ENCODE results near the gene NRXN3. TPM values are rescaled to one million over a fixed set of nuclear protein-coding genes. Genes with fewer than 3 reads are reported as not detected.

Gene NRXN3
- total and polyA plus RNA-seq, 2 donors (not counting 1 experiment from before 2014, with no cell fraction given), result 0.83 to 34.6 TPM

DNA sequence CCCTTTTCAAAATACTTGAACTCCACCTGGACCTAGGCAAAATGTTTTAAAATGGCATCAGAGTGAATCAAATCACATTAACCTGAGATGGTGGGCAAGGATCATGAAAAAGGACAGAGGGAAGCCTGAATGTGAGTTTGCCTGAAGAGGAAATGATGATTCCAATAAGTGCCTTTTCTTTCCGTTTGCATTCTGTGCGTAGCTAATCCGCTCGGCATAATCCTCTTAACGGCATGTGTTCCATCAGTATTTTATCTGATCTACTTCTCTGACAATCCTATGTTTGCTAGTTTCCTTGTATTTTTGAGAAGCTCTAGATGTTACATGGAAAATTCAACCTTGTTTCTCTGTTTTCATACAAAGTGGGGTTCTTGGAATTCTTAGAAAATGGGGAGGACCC lies 354.6 kb downstream of the NRXN3 start:
- no peaks in the 10 kb centered on the region for H3K27me3 ChIP-seq (ENCODE audit: control insufficient read depth, insufficient read depth, low read length)
- DNase-seq (ENCODE audit: low read depth in 2 of 2), result no peak
- H2AFZ ChIP-seq (ENCODE audit: low read length), result no peak overlapping the region
- H3K4me3 ChIP-seq (replicated peaks in 1 of 4; ENCODE audit: control extremely low read depth in 1 of 4, insufficient read depth in 1 of 4, low read depth in 3 of 4, low read length in 4 of 4), result no peak overlapping the region
- no peak overlapping the region for H3K27ac ChIP-seq (ENCODE audit: insufficient read depth, low read length)
- H3K36me3 ChIP-seq (ENCODE audit: control insufficient read depth, insufficient read depth, low read length), result no peaks in the 10 kb centered on the region
- H3K79me2 ChIP-seq (ENCODE audit: control insufficient read depth, insufficient read depth, low read length), result no peaks in the 10 kb centered on the region
- H4K20me1 ChIP-seq (ENCODE audit: control insufficient read depth, extremely low read depth, insufficient read depth, low read length), result no peaks in the 10 kb centered on the region
- no peak overlapping the region for H3K9ac ChIP-seq (ENCODE audit: insufficient read depth, low read length)
- H3K4me1 ChIP-seq (ENCODE audit: control insufficient read depth, extremely low read depth, insufficient read depth, low read length), result no peaks in the 10 kb centered on the region
- no peak overlapping the region for H3K4me2 ChIP-seq (ENCODE audit: extremely low read depth, insufficient read depth, low read length)
- TF ChIP-seq EZH2 (IDR thresholded peaks at IDR 0.05; ENCODE audit: low read length, missing control alignments) (no peak), CTCF (conservative IDR thresholded peaks at IDR 0.05 in 1 of 2, IDR thresholded peaks at IDR 0.05 in 1 of 2; ENCODE audit: low read depth in 1 of 2, low read length in 2 of 2) (no peak)
- H3K9me3 ChIP-seq (ENCODE audit: control insufficient read depth, insufficient read depth, low read depth, low read length), result no peaks in the 10 kb centered on the region

DNA sequence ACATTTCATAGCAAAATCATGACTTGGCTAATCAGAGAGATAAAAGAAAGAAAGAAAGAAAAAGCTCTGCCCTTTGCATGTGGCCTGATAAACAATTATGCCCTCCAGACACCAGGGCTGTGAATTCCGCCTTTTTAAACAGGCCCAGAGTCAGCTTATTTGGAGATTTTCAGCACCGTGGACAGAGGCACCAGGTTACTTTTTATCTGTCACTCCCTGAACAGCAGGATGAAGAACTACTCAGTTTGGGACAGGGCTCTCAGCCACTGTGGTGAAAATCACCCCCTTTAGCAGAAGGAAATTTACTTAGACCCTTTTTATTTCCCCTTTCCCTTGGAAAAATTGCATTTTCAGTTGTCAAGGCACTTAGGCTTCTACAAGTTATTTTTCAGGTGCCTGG lies 359.9 kb downstream of the NRXN3 start:
- no peaks in the 10 kb centered on the region for H3K79me2 ChIP-seq (ENCODE audit: control insufficient read depth, insufficient read depth, low read length)
- no peaks in the 10 kb centered on the region for H3K27me3 ChIP-seq (ENCODE audit: control insufficient read depth, insufficient read depth, low read length)
- no peaks in the 10 kb centered on the region for H4K20me1 ChIP-seq (ENCODE audit: control insufficient read depth, extremely low read depth, insufficient read depth, low read length)
- H2AFZ ChIP-seq (ENCODE audit: low read length), result no peak overlapping the region
- no peaks in the 10 kb centered on the region for H3K36me3 ChIP-seq (ENCODE audit: control insufficient read depth, insufficient read depth, low read length)
- H3K27ac ChIP-seq (ENCODE audit: insufficient read depth, low read length), result no peak overlapping the region
- peak in 1 of 2 donors; percentile 10 for DNase-seq (ENCODE audit: low read depth in 2 of 2)
- no peak overlapping the region for H3K9ac ChIP-seq (ENCODE audit: insufficient read depth, low read length)
- H3K4me3 ChIP-seq (replicated peaks in 1 of 4; ENCODE audit: control extremely low read depth in 1 of 4, insufficient read depth in 1 of 4, low read depth in 3 of 4, low read length in 4 of 4), result no peak overlapping the region
- H3K4me1 ChIP-seq (ENCODE audit: control insufficient read depth, extremely low read depth, insufficient read depth, low read length), result no peaks in the 10 kb centered on the region
- H3K9me3 ChIP-seq (ENCODE audit: control insufficient read depth, insufficient read depth, low read depth, low read length), result no peaks in the 10 kb centered on the region
- no peak for TF ChIP-seq EZH2 (IDR thresholded peaks at IDR 0.05; ENCODE audit: low read length, missing control alignments)
- no peak for TF ChIP-seq CTCF (conservative IDR thresholded peaks at IDR 0.05 in 1 of 2, IDR thresholded peaks at IDR 0.05 in 1 of 2; ENCODE audit: low read depth in 1 of 2, low read length in 2 of 2)
- H3K4me2 ChIP-seq (ENCODE audit: extremely low read depth, insufficient read depth, low read length), result no peak overlapping the region

DNA sequence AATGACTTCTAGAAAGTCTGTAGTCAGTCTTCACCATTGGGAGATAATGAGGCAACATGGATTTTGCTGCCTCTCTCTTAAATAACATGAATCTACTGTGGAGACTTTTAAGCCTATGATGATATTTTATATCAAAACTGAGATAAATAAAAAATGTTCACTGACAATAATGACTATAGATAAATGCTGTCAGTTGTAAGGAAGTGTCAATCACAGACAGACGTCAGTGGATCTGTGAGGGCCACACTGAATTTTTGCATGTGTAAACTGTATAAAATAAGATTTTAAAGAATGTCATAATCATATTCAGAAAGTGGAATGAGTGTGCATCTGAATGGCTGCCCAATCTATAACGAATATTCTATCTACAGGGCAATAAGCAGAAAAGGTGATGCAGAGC lies 364.0 kb downstream of the NRXN3 start:
- DNase-seq (ENCODE audit: low read depth in 2 of 2), result no peak
- no peak overlapping the region for H3K27ac ChIP-seq (ENCODE audit: insufficient read depth, low read length)
- no peaks in the 10 kb centered on the region for H3K79me2 ChIP-seq (ENCODE audit: control insufficient read depth, insufficient read depth, low read length)
- H2AFZ ChIP-seq (ENCODE audit: low read length), result no peak overlapping the region
- no peaks in the 10 kb centered on the region for H4K20me1 ChIP-seq (ENCODE audit: control insufficient read depth, extremely low read depth, insufficient read depth, low read length)
- no peak overlapping the region for H3K4me3 ChIP-seq (replicated peaks in 1 of 4; ENCODE audit: control extremely low read depth in 1 of 4, insufficient read depth in 1 of 4, low read depth in 3 of 4, low read length in 4 of 4)
- TF ChIP-seq CTCF (conservative IDR thresholded peaks at IDR 0.05 in 1 of 2, IDR thresholded peaks at IDR 0.05 in 1 of 2; ENCODE audit: low read depth in 1 of 2, low read length in 2 of 2) (no peak), EZH2 (IDR thresholded peaks at IDR 0.05; ENCODE audit: low read length, missing control alignments) (no peak)
- H3K9ac ChIP-seq (ENCODE audit: insufficient read depth, low read length), result no peak overlapping the region
- no peak overlapping the region for H3K4me2 ChIP-seq (ENCODE audit: extremely low read depth, insufficient read depth, low read length)
- H3K9me3 ChIP-seq (ENCODE audit: control insufficient read depth, insufficient read depth, low read depth, low read length), result no peaks in the 10 kb centered on the region
- no peaks in the 10 kb centered on the region for H3K36me3 ChIP-seq (ENCODE audit: control insufficient read depth, insufficient read depth, low read length)
- no peaks in the 10 kb centered on the region for H3K4me1 ChIP-seq (ENCODE audit: control insufficient read depth, extremely low read depth, insufficient read depth, low read length)
- H3K27me3 ChIP-seq (ENCODE audit: control insufficient read depth, insufficient read depth, low read length), result no peaks in the 10 kb centered on the region

Data from fibroblast of lung (primary cell).